ENCODE results near the gene DRC1.
"Not testable (repeated sequence)": the region's sequence is repeated elsewhere in the genome, so short reads cannot be mapped to it uniquely, and the experiment has no call there.

The DRC1 gene

DNA sequence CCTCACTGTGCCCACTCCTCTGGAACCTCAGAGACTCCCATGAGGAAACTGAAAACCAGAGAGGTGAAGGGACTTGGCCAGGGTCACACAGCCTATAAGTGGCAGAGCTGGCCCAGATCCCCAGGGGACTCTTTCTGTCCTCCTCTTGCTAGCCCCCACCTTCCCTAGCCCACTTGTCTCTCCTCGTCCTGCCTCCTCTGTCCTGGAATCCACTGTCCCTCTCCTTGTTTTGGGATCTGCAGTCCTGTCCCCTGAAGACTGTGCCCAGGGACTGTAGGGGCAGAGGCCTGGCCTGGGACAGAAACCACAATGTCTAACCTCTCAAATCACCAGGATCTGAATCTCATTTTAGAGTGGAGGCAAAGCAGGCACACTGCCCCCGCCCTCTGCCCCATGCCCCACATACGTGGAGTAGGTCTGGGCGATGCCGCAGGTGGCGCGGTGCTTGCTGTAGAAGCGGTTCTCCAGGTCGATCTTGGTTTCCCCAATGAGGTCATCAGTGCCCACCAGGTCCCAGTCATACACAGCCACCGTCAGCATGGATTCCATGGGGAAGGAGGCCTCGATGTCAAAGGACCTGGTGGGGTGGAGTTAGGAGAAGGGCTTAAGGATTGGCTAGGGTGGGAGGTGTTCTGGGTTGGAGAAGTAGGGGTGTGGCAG is 63.7 kb downstream of the DRC1 start:
- DNase-seq = no peak

DNA sequence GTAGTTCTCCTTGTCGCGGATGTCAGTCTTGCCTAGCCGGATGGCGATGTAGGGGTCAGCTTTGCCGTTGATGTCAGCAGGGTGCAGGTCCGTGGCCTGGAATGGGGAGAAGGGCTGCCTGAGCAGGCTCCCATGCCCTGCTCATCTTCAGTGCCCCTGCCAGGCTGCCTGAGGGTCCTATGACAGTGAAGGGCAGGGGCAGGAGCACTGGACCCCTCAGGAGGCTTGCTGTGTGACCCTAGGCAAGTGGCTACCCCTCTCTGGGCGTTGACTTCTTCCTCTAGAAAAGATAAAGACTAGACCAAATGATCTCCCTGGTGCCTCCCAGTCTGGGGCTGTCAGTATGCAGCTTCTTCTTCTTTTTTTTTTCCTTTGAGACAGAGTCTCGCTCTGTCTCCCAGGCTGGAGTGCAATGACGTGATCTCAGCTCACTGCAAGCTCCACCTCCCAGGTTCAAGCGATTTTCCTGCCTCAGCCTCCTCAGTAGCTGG is 64.3 kb downstream of the DRC1 start:
- no peak for DNase-seq

DNA sequence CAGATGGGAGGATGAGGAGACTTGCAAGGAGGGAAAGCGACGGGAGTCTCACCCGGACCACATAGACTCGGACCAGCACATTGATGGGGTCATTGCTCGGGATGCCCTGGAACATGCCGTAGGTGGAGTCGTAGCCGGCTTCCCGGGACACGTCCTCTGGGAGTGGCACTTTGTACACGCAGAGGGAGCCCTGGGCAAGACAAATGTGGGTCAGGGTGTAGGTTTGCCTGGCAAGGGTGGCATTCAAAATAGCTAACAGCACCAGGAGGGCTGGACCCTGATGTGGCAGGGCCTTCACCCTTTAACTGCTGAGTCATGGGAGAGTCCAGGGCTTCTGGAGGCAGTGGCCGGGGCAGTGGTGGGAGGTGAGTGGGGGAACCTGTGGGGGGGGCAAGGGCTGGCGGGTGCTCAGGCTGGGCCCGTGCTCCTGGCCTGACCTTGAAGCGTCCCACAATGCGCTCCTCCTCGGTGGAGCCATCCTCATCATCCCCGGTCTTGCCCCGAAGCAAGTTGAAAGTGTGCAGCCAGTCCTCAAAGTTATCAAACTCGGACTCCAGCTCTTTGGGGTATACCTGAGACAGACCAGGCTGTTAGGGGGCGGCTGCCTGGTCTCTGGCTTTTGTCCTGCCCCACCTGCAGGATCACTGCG is 65.1 kb downstream of the DRC1 start:
- no peak for DNase-seq

DNA sequence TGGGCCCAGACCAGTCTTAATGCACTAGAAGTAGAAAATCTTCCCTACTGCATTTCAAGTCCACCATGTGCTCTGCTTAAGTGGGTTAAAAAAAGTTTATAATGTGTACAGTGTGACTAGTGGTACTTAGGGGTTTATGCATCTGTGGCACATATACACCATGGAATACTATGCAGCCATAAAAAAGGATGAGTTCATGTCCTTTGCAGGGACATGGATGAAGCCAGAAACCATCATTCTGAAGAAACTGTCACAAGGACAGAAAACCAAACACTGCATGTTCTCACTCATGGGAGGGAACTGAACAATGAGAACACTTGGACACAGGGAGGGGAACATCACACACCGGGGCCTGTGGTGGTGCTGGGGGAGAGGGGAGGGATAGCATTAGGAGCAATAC is 66.8 kb downstream of the DRC1 start:
- not testable (repeated sequence) for DNase-seq

DNA sequence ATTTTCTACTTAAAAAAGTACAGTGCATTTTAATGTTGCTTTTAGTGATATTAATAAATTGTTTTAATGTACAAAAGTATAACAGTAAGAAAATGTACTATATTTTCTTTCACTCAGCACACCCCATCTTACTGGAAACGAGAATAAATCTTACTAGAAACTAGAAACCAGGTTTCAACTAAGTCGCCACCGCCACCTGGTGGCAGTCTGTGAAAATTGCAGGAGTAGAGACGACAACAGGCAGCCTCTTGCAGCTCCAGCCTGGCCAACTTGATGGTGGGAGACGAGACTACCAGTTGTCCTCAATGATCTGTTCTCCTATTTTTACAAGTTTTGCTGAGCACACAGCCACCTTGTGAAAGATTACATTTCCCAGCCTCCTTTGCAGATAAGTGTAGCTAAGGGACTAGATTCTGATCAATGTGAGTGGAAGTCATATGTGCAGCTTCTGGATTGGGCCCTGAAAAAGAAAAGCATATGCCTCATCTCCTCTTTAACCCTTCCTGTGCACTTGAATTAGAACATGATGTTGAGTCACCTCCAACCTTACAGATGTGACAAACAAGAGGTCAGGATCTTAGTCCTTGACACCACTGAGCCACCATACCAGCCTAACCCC is 67.5 kb downstream of the DRC1 start:
- no peak for DNase-seq

DNA sequence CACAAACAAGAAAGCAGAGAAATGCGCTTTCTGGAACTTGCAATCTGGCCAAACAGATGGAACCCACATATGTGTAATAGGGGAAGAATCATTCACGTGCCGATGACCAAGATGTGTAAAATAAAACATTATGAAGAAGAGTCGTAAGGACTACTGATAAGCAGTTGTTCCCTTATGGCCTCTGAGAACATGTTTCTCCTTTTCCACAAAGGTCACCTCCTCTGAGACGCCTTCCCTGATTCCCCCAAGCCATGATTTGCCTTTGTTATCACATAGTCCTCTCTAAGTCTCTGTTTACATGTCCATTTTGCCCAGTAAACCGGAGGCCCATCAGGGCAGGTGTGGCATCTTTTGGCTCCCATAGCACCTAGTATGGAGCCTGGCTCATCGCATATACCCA is 68.2 kb downstream of the DRC1 start:
- DNase-seq = no peak

DNA sequence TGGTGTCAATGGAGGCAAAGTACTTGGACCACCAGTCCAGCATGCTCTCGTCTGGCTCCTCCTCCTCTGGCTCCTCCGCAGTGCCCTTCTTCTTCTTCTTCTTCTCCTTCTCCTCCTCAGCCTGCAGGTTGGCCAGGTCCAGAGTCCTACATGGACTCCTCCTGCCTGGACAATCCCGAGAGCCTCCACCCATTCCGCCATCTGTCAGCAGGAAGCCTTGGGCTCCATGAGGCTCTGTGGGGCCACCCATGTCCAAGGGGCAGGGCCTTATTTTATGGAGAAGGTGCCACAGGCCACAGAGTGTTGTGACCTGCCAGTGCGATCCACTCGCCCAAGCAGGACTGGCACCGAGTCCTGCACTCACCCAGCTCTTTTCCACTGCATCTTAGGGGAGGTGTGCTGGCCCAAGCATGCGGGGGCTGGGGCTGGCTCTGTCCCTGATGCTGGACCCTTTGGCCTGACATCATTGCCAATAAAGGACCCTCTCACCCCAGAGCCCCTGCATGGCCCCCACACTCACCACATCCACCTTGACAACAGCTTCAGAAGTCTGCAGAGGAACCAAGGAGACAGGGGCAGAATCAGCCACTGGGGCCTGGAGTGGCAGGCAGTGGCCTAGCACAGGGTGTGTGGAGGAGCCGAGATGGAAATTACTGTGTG is 69.0 kb downstream of the DRC1 start:
- no peak for DNase-seq

DNA sequence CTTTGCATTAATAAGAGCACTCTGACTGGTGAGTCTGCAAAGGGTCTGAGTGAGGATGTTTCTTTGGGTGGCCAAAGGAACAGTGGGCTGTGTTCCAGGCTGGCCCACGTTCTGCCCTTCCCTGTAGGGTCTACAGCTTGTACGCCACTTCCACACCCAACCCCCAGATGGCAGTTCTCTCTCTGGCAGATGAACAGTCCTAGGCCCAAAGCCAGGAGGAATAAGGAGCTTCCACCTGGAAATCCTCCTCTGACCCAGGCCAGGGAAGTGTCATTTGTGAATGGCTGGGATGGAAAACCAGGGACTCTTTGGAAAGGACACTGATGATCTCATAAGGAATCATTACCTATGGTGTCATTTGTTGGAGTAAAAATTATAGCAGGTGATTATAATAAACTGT is 69.6 kb downstream of the DRC1 start:
- no peak for DNase-seq

DNA sequence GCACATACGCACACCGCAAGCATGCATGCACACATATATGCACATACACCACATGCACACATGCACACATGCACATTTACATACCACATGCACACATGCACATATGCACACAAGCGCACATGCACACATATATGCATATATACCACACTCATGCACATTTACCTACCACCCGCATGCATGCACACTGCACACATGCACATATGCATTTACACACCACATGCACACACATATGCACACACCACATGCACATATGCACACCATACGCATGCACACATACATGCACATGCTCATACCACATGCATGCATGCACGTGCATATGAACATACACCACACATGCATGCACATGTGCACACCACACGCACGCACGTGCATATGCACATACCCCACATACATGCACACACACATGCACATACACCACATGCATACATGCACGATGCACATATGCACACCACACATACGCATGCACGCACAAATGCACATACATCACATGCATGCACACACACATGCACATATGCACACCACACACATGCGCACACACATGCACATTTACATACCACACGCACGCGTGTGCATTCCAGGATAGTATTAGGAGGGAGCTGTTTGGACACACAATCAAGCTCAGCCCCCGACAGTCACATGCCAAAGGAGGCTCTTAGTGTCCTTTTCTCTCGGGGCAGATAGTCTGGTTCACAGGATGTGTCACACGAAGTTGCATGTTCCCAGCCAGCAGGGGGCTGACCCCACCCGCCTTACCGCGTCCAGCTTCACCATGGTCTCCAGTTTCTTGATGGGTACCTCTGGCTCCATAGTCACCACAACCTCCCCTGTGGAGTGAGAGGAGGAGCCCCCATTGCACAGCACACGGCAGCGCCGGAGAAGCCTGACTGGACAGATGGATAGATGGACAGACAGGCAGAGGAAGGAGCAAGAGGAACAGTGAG is 70.3 kb downstream of the DRC1 start:
- DNase-seq = no peak

DNA sequence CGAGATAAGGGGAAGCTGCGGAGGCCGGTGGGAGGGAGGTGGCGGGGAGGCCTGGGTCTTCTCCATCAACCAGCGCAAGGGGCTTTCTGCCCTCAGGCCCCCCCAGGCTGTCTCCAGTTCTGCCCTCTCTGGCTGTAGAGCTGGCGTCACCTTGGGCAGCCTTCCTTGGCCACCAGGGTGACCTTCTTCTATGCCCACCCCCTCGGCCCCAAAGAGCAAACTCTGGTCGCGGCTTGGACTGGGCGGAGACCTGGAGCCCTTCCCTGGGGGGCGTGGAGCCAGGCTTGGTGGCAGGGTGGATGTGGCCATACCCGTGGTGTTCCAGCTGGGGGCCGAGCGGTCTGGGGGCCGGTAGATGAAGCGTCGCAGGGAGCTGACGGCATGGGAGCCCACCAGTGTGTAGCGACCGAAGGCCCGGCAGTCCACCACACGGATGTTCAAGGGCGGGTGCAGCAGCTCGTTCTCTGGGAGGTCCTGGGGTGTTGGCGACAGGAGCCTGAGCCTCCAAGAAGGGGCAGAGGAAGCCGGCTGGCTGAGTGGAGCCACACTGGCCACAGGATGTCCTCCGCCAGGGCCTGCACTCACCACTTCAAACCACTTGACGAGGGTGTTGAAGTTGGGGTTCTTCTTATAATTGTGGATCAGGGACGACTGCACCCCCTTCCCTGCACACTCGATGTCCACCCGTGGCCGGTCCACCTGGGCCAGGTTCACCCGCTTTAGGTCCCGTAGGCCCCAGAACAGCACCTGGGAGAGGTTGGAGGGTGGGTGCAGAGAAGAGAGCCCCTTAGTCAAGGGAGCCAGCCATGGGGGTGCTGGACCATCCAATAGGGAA is 71.3 kb downstream of the DRC1 start:
- no peak for DNase-seq

DNA sequence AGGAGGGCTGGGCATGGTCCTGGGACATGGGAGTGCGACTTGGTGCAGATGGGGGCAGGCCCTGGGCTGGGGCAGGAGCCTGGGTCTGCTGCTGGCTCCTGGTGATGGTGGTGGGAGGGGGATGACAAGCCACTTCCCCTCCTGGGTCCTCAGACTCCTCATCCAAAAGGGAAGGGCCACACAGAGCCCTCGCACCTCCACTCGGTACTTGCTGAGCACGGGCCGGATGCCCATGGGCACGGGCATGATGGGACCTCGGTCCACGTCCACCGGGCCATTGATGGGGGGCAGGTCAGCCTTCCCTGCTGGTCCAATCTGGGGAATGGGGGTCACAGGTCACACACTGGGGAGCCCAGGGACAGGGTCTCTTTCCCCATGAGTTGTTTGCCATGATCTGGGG is 72.1 kb downstream of the DRC1 start:
- no peak for DNase-seq

DNA sequence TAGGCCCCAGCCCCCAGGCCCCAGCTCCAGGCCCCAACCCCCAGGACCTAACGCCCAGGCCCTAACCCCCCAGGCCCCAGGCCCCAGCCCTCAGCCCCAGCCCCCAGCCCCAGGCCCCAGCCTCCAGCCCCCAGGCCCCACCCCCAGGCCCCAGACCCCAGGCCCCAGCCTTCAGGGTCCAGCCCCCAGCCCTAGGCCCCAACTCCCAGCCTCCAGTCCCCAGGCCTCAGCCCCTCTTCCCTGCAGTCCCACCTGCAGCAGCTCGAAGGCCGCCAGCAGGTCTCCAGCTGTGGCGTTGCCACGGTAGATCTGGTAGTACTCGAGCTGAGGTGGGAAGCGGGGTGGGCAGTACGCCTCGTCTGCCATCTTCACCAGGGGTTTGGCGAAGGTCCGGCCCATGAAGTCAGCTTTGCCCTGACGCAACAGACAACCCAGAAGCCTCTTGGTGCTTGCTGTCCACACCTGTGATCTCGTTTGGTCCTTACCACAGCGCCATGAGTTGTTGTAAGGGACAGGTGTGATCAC is 72.6 kb downstream of the DRC1 start:
- DNase-seq = no peak

DNA sequence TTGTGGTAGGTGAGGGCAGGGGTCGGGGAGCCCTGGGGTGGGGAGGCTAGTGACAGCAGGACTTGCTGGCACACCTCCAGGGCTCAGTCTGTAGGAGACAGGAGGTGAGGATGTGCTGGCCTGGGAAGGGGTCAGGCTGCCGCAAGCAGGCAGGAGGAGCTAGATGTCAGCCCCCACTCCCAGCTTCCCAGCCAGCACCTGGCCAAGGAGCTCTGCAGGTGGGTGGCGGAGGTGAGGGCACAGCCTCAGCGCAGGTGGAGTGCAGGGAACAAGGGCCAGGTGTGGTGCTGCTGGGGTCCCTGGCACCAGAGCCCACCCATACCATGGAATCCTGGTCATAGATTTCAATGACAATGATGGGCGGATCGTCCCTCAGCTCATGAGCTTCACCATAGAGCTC is 73.3 kb downstream of the DRC1 start:
- no peak for DNase-seq

DNA sequence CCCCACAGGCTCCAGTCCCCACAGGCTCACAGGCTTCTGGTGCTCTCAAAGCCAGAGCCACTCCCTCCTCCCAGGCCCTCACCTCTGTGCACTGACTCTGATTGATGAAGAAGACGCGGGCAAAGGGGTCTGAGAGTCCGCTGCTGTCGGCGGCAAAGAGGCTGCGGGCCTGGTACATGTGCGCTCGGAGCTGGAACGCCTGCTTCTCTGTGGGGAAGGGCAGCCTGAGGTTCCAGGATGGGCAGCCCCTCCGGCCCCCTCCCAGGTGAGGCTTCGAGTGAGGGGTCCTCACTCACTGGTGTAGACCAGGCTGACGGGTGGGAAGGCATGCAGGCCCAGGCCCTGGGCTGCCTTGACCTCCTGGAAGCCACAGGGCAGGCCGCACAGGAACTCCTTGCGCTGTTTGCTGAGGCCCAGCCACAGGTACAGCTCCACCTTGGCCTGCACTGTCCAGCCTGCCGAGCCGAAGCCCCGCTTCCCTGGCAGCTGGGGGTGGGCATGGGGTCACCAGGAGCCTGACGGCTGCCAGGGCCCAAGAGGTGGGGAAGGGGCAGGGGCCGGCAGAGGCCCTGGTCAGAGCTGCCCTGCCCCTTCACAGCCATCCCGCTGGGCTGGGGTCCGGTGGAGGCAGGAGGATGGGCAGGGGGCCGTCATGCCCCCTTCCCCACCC is 74.2 kb downstream of the DRC1 start:
- DNase-seq = no peak

DNA sequence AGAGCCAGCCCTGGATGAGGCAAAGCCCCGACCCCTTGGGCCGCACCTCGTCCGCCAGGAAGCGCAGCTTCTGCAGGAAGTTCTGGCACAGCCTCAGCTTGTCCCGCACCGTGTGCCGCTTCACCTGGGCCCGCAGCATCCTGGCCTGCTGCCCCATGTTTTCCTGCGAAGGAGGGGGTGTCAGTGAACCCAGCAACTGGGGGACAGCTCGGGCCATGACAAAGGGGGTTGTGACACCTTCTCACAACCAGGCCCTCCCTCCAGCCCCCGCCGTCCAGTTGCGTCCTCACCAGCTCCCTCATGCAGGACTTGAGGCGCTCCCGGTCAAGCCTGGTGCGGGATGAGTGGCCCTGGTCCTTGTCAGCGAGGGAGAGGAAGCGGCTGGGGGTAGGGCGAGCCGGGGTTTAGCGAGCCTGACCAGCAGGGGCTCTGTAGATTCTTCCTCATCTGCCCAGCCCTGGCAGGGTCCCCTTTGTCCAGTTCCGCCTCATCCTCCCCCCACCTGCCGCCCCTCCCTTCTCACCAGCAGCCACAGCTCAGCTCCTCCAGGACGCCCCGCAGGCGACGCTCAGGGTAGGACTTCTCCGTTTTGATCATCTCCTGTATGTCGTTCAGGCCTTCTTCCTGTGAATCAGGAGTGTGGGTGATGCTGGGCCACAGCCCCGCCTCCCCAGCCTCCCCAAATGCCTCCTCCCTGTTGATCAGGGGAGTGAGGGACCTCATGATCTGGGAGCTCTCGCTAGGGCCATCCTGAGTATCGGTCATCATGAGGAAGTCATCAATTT is 75.6 kb downstream of the DRC1 start:
- DNase-seq = no peak

DNA sequence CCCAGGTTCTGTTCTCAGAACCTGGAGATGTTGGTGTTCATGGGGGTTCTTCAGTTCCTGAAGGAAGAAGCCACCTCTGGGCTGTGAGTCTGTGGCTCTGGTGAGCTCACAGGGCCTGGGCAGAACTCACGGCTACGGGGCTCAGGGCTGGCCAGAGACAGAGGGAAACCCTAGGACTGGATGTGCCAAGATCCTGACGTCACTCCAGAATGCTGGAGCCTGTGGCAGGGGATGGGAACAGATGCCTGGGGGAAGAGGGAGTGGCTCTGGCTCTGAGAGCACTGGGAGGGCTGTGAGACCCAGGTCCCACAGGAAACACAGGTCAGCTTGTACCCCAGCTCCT is 76.2 kb downstream of the DRC1 start, which contains the start of gene OTOF:
OTOF (minus strand) TSS at position 214 of the 343 bp plus-strand sequence.
- DNase-seq = no peak

DNA sequence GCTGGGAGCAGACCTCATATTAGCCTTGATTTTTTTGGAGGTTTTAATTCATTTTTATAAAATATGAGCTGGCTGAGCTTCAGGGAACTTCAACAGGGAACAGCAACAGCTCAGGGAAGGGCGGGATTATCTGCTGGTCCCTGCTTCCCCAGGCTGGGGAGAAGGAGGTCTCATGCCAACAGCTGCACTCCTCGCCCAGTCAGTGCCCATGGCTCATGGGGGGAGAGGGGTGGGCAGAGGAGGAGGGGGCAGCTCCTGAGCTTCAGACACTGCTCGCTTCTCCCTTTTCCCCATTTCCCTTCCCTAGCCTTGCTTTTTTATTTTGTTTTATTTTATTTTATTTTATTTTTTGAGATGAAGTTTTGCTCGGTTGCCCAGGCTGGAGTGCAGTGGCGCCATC is 76.6 kb downstream of the DRC1 start:
- no peak for DNase-seq

DNA sequence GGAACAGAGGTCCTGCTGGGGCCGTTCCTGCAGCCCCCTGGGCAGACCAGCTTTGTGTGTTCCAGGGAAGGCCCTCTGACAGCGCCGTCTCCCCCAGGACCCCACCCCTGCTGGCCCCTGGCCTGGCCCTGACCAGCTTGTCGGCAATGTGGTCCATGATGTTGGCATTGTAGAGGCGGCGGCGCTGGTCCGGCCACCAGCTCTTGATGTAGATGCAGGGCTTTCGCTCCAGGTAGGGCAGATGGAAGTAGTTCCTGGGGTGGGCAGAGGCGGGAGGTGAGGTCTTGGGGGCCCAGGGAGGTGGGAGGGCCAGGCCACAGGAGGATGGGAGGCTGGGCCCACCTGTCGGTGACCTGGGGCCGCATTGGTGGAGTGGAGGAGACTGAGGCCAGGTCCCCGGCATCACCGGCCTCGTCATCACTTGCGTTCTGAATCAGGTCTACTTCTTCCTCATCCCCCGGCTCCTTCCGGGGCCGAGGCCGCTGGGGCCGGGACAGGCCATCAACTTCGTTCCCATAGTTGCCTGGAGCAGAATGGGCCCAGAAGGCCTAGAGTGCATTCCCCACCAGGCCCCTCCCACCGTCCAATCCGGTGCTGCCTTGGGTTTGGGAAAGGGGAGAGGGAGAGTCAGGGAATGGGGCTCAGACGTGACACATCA is 77.5 kb downstream of the DRC1 start:
- DNase-seq = no peak

DNA sequence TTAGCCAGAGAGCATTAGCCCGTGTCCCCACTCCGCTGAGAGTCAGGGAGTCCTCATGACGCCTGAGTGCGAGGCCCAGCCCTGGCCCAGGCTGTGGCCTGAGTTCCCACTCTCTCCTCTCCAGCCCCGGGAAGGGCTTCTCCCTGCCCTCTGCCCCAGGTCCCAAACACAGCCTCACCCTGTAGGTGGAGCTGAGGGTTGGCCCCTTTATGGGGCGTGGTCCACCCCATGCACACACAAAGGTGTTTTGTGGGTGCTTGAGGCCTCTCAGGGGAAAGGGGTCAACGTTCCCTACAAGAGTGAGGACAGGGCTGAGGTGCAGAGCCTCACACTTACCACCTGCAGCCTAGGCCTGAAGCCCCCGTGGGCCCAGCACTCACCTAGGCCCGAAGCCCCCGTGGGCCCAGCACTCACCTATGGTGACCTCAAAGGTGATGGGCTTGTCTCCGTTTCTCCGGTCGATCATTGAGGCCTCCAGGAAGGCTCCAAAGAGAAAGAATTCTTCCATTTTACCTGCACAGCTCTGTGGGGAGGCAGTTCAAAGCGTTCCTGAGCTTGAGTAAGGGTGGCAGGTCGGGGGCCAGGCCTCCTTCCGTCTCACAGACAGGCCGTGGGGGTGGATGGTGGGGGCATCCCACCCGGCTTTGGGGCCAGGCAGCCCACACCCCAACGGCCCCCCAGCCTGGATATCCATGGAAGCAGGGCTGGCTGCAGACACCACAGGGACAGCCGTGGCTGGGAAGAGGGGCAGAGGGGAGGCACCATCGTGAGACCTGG is 78.3 kb downstream of the DRC1 start:
- no peak for DNase-seq

Measured in cortex of kidney (tissue), 1 donor.